ENCODE results near the gene UBN1.

UBN1 gene

DNA sequence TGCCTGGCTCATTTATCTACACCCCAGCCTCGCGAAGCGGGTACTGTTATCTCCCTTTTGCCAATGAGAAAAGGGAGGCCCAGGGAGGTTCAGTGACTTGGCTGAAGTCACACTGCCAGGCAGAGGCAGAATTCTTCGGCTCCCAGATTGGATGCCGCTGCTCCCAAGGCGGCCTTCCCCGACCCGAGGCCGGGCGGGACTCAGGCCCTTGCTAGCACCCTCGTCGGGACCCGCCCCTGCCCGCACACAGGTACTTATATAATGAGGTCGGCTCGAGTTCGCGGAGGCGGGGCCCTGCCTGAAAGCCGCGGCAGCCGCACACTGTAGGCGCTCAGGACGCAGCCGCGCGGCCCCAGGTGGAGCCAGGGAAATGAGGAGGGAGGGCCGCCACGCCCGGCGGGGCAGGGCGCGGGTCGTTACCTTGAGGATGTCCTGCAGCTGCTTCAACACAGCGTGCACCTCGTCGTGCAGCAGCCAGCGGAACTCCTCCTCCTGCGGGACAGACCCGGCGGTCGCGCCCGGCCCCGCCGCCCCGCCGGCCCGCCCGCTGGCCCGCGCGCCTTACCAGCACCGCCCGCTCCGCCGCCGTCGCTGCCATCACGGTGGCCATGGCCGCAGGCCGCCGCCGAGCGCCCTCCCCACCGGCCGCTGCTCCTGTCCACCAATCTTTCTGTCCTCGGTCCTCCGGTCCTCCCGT lies 45.2 kb upstream of the UBN1 start, which contains the start of gene ROGDI:
Gene ROGDI (minus strand): TSS at position 672 of the 697 bp plus-strand sequence. CDS start 62 bp downstream, at position 610.
- Histone ChIP-seq H3K9me2 (replicated peaks; ENCODE audit: insufficient read depth, low read length) (no peaks in the 10 kb centered on the region), H4K20me1 (ENCODE audit: low read depth, low read length) (no peaks in the 10 kb centered on the region), H3K27me3 (ENCODE audit: low read length) (no peaks in the 10 kb centered on the region), H3K36me3 (ENCODE audit: low read length) (no peaks in the 10 kb centered on the region), H2AFZ (ENCODE audit: low read depth, low read length, severe bottlenecking) (peak within 1 kb of the TSS; percentile 92), H3K4me2 (ENCODE audit: low read depth, low read length, poor library complexity, severe bottlenecking) (peak within 1 kb of the TSS; percentile 92), H3F3A (ENCODE audit: insufficient read depth) (peaks cover 8% of the 10 kb centered on the region), H3K27ac (ENCODE audit: low read depth, low read length) (peak within 1 kb of the TSS; percentile 77), H3K9ac (ENCODE audit: low read length) (peak within 1 kb of the TSS; percentile 66), H3K4me3 (ENCODE audit: insufficient read depth, low read length, poor library complexity, severe bottlenecking) (peak within 1 kb of the TSS; percentile 96), H3K9me3 (ENCODE audit: insufficient read depth, low read length) (no peaks in the 10 kb centered on the region), H3K79me2 (ENCODE audit: insufficient read depth, low read length) (no peaks in the 10 kb centered on the region)
- TF ChIP-seq EZH2phosphoT487 (conservative IDR thresholded peaks at IDR 0.05; ENCODE audit: low read length): no peak
- TF ChIP-seq, protein P1, sequence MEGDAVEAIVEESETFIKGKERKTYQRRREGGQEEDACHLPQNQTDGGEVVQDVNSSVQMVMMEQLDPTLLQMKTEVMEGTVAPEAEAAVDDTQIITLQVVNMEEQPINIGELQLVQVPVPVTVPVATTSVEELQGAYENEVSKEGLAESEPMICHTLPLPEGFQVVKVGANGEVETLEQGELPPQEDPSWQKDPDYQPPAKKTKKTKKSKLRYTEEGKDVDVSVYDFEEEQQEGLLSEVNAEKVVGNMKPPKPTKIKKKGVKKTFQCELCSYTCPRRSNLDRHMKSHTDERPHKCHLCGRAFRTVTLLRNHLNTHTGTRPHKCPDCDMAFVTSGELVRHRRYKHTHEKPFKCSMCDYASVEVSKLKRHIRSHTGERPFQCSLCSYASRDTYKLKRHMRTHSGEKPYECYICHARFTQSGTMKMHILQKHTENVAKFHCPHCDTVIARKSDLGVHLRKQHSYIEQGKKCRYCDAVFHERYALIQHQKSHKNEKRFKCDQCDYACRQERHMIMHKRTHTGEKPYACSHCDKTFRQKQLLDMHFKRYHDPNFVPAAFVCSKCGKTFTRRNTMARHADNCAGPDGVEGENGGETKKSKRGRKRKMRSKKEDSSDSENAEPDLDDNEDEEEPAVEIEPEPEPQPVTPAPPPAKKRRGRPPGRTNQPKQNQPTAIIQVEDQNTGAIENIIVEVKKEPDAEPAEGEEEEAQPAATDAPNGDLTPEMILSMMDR (IDR thresholded peaks at IDR 0.05; ENCODE audit: insufficient read depth, low read length, poor library complexity, severe bottlenecking): no peak

DNA sequence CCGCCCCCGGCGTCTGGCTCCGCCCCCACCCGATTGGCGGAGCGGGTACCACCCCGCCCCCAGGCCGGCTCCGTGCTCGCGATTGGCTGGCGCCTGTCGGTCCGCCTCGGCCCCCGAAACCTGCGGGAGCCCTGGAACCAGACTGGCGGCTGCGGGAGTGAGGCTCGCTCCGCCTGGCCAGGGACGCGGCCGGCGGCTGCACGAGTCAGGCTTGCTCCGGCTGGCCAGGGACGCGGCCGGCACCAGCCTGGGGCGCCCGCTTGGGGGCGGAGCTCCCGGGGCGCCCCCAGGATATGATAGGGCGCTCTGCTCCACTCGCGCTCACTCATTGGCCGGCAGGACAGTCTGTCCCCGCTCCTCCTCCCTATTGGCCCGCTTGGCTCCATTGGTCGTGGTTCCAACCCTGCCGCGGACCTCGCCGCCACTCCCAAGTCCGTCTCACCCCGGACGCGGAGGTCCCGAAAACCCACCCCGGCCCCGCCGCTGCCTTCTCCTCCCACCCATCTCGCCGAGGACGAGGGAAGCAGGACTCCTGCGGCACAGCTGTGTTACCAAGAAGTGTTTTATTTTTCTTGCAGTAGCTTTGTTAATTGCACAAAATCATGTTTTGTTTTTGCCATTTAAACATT lies 44.5 kb upstream of the UBN1 start:
- TF ChIP-seq, protein P1 (IDR thresholded peaks at IDR 0.05; ENCODE audit: insufficient read depth, low read length, poor library complexity, severe bottlenecking): no peak
- no peak for TF ChIP-seq EZH2phosphoT487 (conservative IDR thresholded peaks at IDR 0.05; ENCODE audit: low read length)
- Histone ChIP-seq H3K9me2 (replicated peaks; ENCODE audit: insufficient read depth, low read length) (no peaks in the 10 kb centered on the region), H3K4me3 (ENCODE audit: insufficient read depth, low read length, poor library complexity, severe bottlenecking) (peak overlapping the region; percentile 96), H3F3A (ENCODE audit: insufficient read depth) (peaks cover 8% of the 10 kb centered on the region), H3K27me3 (ENCODE audit: low read length) (no peaks in the 10 kb centered on the region), H3K79me2 (ENCODE audit: insufficient read depth, low read length) (no peaks in the 10 kb centered on the region), H2AFZ (ENCODE audit: low read depth, low read length, severe bottlenecking) (peak overlapping the region; percentile 92), H3K4me2 (ENCODE audit: low read depth, low read length, poor library complexity, severe bottlenecking) (peak overlapping the region; percentile 92), H3K27ac (ENCODE audit: low read depth, low read length) (peak overlapping the region; percentile 77), H3K9ac (ENCODE audit: low read length) (peak overlapping the region; percentile 66), H3K36me3 (ENCODE audit: low read length) (no peaks in the 10 kb centered on the region), H4K20me1 (ENCODE audit: low read depth, low read length) (no peaks in the 10 kb centered on the region), H3K9me3 (ENCODE audit: insufficient read depth, low read length) (no peaks in the 10 kb centered on the region)

DNA sequence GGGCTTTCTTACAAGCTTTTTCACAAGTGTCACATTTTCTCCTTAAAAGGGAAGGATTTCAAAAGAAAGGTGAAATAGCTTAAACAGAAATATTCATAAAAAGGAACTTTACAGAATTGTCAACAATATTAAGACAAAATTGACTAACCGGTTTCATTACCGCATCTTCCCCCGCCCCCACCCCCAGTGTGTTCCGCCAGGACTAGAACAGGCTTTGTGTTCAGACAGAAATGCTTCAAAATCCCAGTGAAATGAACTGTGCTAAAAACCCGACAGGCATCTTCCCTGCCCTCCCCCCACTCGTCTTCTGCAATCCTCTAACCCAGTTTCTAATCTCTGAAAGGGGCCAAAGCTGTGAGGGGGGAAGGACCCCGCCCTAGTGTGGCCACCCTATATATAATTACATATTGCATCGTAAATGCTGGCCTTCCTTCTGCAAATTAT lies 43.9 kb upstream of the UBN1 start:
- H3K4me2 ChIP-seq (ENCODE audit: low read depth, low read length, poor library complexity, severe bottlenecking): peak overlapping the region; percentile 92
- H3K36me3 ChIP-seq (ENCODE audit: low read length): no peaks in the 10 kb centered on the region
- no peak for TF ChIP-seq EZH2phosphoT487 (conservative IDR thresholded peaks at IDR 0.05; ENCODE audit: low read length)
- TF ChIP-seq, protein P1 (IDR thresholded peaks at IDR 0.05; ENCODE audit: insufficient read depth, low read length, poor library complexity, severe bottlenecking): no peak
- H3K9me3 ChIP-seq (ENCODE audit: insufficient read depth, low read length): no peaks in the 10 kb centered on the region
- no peak overlapping the region for H2AFZ ChIP-seq (ENCODE audit: low read depth, low read length, severe bottlenecking)
- peaks cover 8% of the 10 kb centered on the region for H3F3A ChIP-seq (ENCODE audit: insufficient read depth)
- H3K27me3 ChIP-seq (ENCODE audit: low read length): no peaks in the 10 kb centered on the region
- H3K79me2 ChIP-seq (ENCODE audit: insufficient read depth, low read length): no peaks in the 10 kb centered on the region
- no peaks in the 10 kb centered on the region for H4K20me1 ChIP-seq (ENCODE audit: low read depth, low read length)
- peak overlapping the region; percentile 77 for H3K27ac ChIP-seq (ENCODE audit: low read depth, low read length)
- peak overlapping the region; percentile 96 for H3K4me3 ChIP-seq (ENCODE audit: insufficient read depth, low read length, poor library complexity, severe bottlenecking)
- peak overlapping the region; percentile 66 for H3K9ac ChIP-seq (ENCODE audit: low read length)
- no peaks in the 10 kb centered on the region for H3K9me2 ChIP-seq (replicated peaks; ENCODE audit: insufficient read depth, low read length)

All from SU-DHL-6 (cell line).